Ammon's horn (tissue), 1 donor: ENCODE data around the gene BRWD1.

Experiments used
- DNase-seq: peaks from one replicate; pipeline ENCODE4 v3.0.0-alpha.2; 2016; ENCODE audit warnings: low spot score

The BRWD1 gene

DNA sequence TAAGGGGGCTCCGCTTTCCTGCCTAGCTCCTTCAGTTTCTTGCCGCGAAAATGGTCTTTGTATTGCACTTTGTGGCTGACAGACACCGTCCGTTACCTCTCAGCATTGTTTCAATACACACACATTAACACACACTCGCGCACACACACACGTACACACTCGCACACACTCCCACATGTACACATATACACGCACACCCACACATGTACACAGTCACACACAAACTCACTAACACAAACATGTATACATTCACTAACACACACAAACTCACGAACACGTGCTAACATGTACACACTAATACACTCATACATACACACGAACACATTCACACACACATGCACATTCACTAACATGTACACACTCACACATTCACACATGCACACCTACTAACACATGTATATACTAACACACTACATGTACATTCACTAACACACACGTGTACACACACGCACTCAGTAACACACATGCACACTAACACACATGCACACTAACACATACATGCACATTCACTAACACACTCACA, 179.1 kb downstream of the BRWD1 start:
- no peak for DNase-seq
